Gastrocnemius medialis (tissue), 4 donors: ENCODE measurements around the gene GNA15. TPM values are rescaled to one million over a fixed set of nuclear protein-coding genes. Genes with fewer than 3 reads are reported as not detected.

Experiments
- ATAC-seq, 2 donors: fragments of 150-250 bp; one replicate each; pipeline ENCODE4 v1.9.1; 2016
- DNase-seq, 2 donors: peaks; one replicate each; pipeline ENCODE4 v3.0.0-alpha.2; 2019
- H3K27ac ChIP-seq, 4 donors: fragments of 200-600 bp; sonication (generic); 1 replicate in 1 of 4; 2 replicates in 3 of 4; pipeline ENCODE4 v1.5.1; 2016 to 2018; ENCODE audit warnings: mild to moderate bottlenecking in 2 of 4, moderate library complexity in 1 of 4
- H3K27me3 ChIP-seq, 3 donors: fragments of 200-600 bp; sonication (generic) in 2 of 3; 1 replicate in 1 of 3; 2 replicates in 2 of 3; pipeline versions ENCODE4 v1.5.1 to v1.6.0; 2016 to 2019; ENCODE audit warnings: mild to moderate bottlenecking in 1 of 3, moderate library complexity in 1 of 3
- H3K36me3 ChIP-seq, 2 donors: fragments of 200-600 bp; sonication (generic) in 1 of 2; one replicate each; pipeline ENCODE4 v1.5.1; 2017 to 2018
- H3K4me1 ChIP-seq, 2 donors: fragments of 200-600 bp; sonication (generic) in 1 of 2; one replicate each; pipeline ENCODE4 v1.5.1; 2016 to 2017; ENCODE audit warnings: mild to moderate bottlenecking in 2 of 2
- H3K4me3 ChIP-seq, 4 donors: fragments of 200-600 bp; sonication (generic) in 3 of 4; 1 replicate in 1 of 4; 2 replicates in 3 of 4; pipeline ENCODE4 v1.5.1; 2016 to 2019; ENCODE audit warnings: mild to moderate bottlenecking in 2 of 4
- H3K9me3 ChIP-seq, 3 donors: fragments of 200-600 bp; sonication (generic) in 2 of 3; 1 replicate in 1 of 3; 2 replicates in 2 of 3; pipeline ENCODE4 v1.5.1; 2016 to 2019
- CTCF ChIP-seq, 5 experiments: fragments of 450-650 bp in 3 of 5; fragments of 200-600 bp in 2 of 5; sonication (generic) in 2 of 5; IDR thresholded peaks in 4 of 5; conservative IDR thresholded peaks in 1 of 5; 1 replicate in 4 of 5; 2 replicates in 1 of 5; pipeline ENCODE4 v1.5.1; 2016 to 2019; ENCODE audit warnings: antibody characterized with exemption in 5 of 5, mild to moderate bottlenecking in 3 of 5, moderate library complexity in 3 of 5
- POLR2A ChIP-seq, 2 donors: fragments of 450-650 bp; IDR thresholded peaks; one replicate each; pipeline ENCODE4 v1.6.1; 2017; ENCODE audit warnings: antibody characterized with exemption in 2 of 2, mild to moderate bottlenecking in 2 of 2, moderate library complexity in 2 of 2
- in situ Hi-C, 4 donors: fragments of 200-750 bp; cut with MboI; loops; one replicate each; pipeline versions ENCODE4 v1.15.0 to v1.8.0; 2017; ENCODE audit warnings: low sequenced_read_pairs in 4 of 4
- intact Hi-C: fragments of 100-400 bp; cut with DNase I; formaldehyde crosslinking; loops from one replicate; pipeline ENCODE4 v1.15.1; 2023; ENCODE audit warnings: low total_unique reads
- total RNA-seq, 4 donors: library from RNA; depleted of rRNA; stranded (reverse); fragments of >200 nt; gene quantifications; one replicate each; pipeline versions ENCODE4 v1.1.0 to v1.2.3, GENCODE V29; 2016

GNA15 gene
- total RNA-seq, 4 donors from 2014 or later, result 0.51 to 1.2 (median 0.81) TPM

DNA sequence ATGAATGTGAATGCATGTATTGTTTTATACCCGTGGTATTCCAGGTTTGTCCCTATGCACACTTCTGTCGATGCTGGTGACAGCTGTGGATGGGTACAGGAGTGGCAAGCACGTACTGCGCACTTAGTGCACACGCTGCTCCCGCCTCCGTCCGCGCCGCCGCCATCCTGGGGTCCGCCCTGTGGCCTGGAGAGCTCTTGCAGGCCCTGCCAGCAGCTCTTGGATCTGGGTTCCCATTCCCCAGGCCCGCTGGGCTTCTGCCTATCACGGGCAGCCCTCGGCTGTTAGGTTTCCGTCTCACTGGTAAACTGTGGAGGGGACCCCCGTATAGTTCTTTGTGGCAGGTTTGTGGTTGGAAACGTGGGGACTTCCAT is 37.7 kb upstream of the GNA15 start:
- Histone ChIP-seq H3K27me3 (no peaks in the 10 kb centered on the region), H3K4me1 (peaks cover 62 to 77% of the 10 kb centered on the region in 2 donors), H3K4me3 (peak overlapping the region; percentile 41 to 84 (median 76)), H3K27ac (peak overlapping the region; percentile 79 to 92 (median 85)), H3K36me3 (no peaks in the 10 kb centered on the region), H3K9me3 (no peaks in the 10 kb centered on the region)
- DNase-seq, result peak in 1 of 2 donors; percentile 47
- intact Hi-C loops, result loop anchor here (2.0 kb wide), 1 partner anchor 147 kb away; no protein-coding TSS in a partner anchor
- peak in 4 of 5 experiments; percentile 15 to 48 (median 22) for TF ChIP-seq CTCF (IDR thresholded peaks at IDR 0.05 in 4 of 5, conservative IDR thresholded peaks at IDR 0.05 in 1 of 5)
- TF ChIP-seq POLR2A (IDR thresholded peaks at IDR 0.05), result no peak
- in situ Hi-C loops, result loop anchor here in 1 of 4 donors (25.0 kb wide), 1 partner anchor 136 kb away; no protein-coding TSS in a partner anchor
- ATAC-seq, result peak in 1 of 2 donors; percentile 40

DNA sequence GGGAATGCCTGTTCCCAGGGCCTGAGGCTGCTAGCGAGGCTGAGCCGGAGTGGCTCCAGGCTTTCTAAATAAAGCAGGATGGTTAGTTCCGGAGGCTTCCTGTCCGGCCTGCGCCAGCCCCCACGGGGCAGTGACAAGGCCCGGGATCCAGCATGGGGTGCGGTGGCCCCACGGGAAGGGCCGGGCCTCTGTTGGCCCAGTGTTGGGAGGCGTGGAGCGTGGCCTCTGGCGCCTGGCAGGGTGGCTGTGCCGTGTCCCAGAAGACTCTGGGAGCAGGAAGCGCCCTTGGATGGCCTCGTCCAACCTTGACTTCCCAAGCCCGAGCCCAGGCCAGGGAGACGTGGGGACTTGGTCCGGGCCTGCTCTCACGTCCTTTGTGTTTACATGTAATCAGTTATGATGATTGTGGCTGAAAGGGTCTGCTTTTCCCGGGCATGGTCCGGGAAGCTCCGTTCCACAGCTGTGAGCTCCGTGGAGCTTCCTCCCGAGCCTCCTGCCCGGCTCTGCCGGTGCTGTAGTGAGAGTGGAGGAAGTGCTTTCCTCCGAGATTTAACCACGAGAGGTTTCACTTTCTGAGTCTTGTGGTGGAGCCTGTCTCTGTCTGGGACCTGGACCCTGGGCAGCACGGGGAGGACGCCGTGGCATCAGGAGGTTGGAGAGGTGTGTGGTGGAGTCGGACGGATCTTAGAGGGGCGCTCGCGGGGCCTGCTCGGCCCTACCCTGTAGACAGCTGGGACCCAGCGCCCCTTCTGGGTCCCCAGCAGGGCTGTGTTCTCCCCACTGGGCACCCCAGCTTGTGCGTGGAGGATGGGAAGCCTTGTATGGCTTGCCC is 37.1 kb upstream of the GNA15 start:
- in situ Hi-C loops, result loop anchor here in 1 of 4 donors (25.0 kb wide), 1 partner anchor 136 kb away; no protein-coding TSS in a partner anchor

DNA sequence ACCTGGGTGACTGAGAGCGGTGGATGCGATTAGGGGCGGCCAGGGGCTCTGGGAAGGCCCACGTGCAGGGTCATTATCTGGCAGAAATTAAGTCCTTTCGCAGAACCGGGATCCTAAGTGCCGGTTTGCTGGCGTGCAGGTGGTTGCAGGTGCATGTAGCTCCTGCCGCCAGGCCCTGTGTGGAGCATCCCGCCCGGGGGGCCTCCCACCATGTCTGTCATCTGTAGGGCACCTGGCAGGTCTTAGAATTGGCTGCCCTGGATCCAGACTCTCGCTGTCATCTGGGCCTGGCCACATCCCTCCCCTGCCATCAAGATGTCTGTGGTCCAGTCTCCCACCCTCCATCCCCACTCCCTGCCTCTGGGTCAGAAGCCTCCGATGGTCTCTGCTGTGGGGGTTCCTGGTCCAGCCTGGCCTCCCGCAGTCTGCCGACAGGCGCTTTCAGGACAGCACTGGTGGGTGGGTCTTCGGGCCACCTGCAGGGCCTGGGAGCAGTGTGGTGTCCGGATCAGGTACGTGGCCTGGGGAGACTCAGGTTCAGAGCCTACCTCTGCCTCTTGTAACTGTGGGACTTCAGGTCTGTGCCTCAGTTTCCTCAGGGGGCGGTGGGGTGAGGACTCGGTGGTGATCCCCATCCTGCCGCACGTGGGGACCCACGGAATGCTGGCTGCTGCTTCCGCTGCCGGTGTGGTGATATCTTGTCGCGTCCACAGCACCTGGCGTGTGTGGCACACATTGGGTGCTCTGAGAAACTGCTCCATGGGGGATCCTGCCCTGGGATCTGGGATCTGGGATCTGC is 36.3 kb upstream of the GNA15 start:
- no peak for ATAC-seq
- DNase-seq, result no peak
- intact Hi-C loops (loop anchor here (2.0 kb wide), 1 partner anchor 149 kb away; no protein-coding TSS in a partner anchor), in situ Hi-C loops (loop anchor here in 3 of 4 donors (10.0 to 25.0 kb wide), 3 partner anchors 135 to 145 kb away; no protein-coding TSS in a partner anchor)
- TF ChIP-seq POLR2A (IDR thresholded peaks at IDR 0.05) (no peak), CTCF (IDR thresholded peaks at IDR 0.05 in 4 of 5, conservative IDR thresholded peaks at IDR 0.05 in 1 of 5) (no peak)
- Histone ChIP-seq H3K9me3 (no peaks in the 10 kb centered on the region), H3K27ac (peak overlapping the region; percentile 79 to 92 (median 85)), H3K27me3 (no peaks in the 10 kb centered on the region), H3K4me3 (peak overlapping the region; percentile 41 to 84 (median 76)), H3K36me3 (no peaks in the 10 kb centered on the region), H3K4me1 (peaks cover 71 to 90% of the 10 kb centered on the region in 2 donors)

More for the DNA sequence above, 37.1 kb upstream of the GNA15 start:
- Histone ChIP-seq H3K4me3 (peak overlapping the region; percentile 41 to 84 (median 76)), H3K9me3 (no peaks in the 10 kb centered on the region), H3K27ac (peak overlapping the region; percentile 79 to 92 (median 85)), H3K4me1 (peaks cover 65 to 81% of the 10 kb centered on the region in 2 donors), H3K36me3 (no peaks in the 10 kb centered on the region), H3K27me3 (no peaks in the 10 kb centered on the region)
- intact Hi-C loops, result loop anchor here (2.0 kb wide), 1 partner anchor 148 kb away; no protein-coding TSS in a partner anchor
- DNase-seq, result peak in 1 of 2 donors; percentile 64
- ATAC-seq, result peak; percentile 40 to 47
- TF ChIP-seq POLR2A (IDR thresholded peaks at IDR 0.05) (peak in 1 of 2 donors; percentile 31), CTCF (IDR thresholded peaks at IDR 0.05 in 4 of 5, conservative IDR thresholded peaks at IDR 0.05 in 1 of 5) (peak in 1 of 5 experiments; percentile 0)

DNA sequence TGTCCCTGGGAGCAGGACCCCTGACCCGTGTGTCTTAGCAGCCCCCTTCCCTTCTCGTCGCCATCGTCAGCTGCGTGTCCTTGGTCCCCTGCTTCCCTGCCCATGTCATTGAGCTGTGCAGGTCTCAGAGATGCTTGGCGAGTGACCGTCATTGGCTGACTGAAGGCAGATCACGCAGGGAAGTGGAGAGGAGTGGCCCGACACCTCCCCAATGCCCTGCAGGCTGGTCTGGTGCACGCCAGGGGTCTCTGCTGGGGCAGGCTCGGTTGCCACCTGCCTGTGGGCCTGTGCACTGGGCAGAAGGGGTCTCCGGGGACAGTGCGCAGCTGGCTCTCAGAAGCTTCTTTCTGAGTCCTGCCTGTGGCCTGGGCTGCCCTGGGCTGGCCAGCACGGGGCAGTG is 35.5 kb upstream of the GNA15 start:
- DNase-seq, result no peak
- ATAC-seq, result no peak
- Histone ChIP-seq H3K9me3 (no peaks in the 10 kb centered on the region), H3K4me3 (no peak overlapping the region), H3K4me1 (peaks cover 72 to 91% of the 10 kb centered on the region in 2 donors), H3K36me3 (no peaks in the 10 kb centered on the region), H3K27ac (peak overlapping the region; percentile 39 to 92 (median 82)), H3K27me3 (no peaks in the 10 kb centered on the region)
- in situ Hi-C loops, result loop anchor here in 2 of 4 donors (10.0 kb wide), 2 partner anchors 136 to 146 kb away; no protein-coding TSS in a partner anchor
- no peak for TF ChIP-seq CTCF (IDR thresholded peaks at IDR 0.05 in 4 of 5, conservative IDR thresholded peaks at IDR 0.05 in 1 of 5)
- no peak for TF ChIP-seq POLR2A (IDR thresholded peaks at IDR 0.05)
- intact Hi-C loops, result no loop called here
